OCI-LY7 (cell line): Measurements from ENCODE around the gene SEMA6B. TPM values are rescaled to one million over a fixed set of nuclear protein-coding genes. Genes with fewer than 3 reads are reported as not detected.

Experiments used
- BruUV-seq: library from RNA; stranded (reverse); fragments of 400-500 nt; replicated peaks from 2 replicates; lab custom pipeline; 2021; lab: Mats Ljungman, UMichigan
- CTCF ChIA-PET: fragments of 300-600 bp; sonication (Branson Sonifier 250); formaldehyde crosslinking; loops from one replicate; lab custom pipeline; 2022; ENCODE audit warnings: antibody characterized with exemption; ENCODE audit not compliant: unreplicated experiment; lab: Charles Lee
- POLR2A ChIA-PET: fragments of 300-600 bp; sonication (Branson Sonifier 250); formaldehyde crosslinking; loops from one replicate; lab custom pipeline; 2022; ENCODE audit warnings: antibody characterized with exemption; lab: Charles Lee
- DNase-seq: peaks from one replicate; pipeline ENCODE4 v3.0.0-alpha.2; 2015; ENCODE audit warnings: low spot score
- H2AFZ ChIP-seq: fragments of 200-600 bp; sonication (generic), shearing (Covaris generic); 2 replicates; pipeline ENCODE4 v1.6.1; 2014; ENCODE audit warnings: mild to moderate bottlenecking, antibody characterized with exemption, low read length, moderate library complexity
- H3K27ac ChIP-seq: fragments of 200-600 bp; sonication (generic); 2 replicates; pipeline ENCODE4 v1.5.1; 2014; ENCODE audit warnings: mixed run types, low read depth, mild to moderate bottlenecking, moderate library complexity, low read length, inconsistent platforms; ENCODE audit not compliant: poor library complexity, severe bottlenecking
- H3K36me3 ChIP-seq: fragments of 200-600 bp; sonication (generic); 2 replicates; pipeline ENCODE4 v1.6.1; 2014; ENCODE audit warnings: mild to moderate bottlenecking, antibody characterized with exemption, low read length, moderate library complexity, mixed read lengths; ENCODE audit not compliant: insufficient read depth
- H3K4me1 ChIP-seq: fragments of 200-600 bp; sonication (generic); 2 replicates; pipeline ENCODE4 v1.5.1; 2014; ENCODE audit warnings: mild to moderate bottlenecking, low read length; ENCODE audit not compliant: insufficient read depth, poor library complexity, severe bottlenecking
- H3K4me2 ChIP-seq: fragments of 200-600 bp; sonication (generic); 2 replicates; pipeline ENCODE4 v1.6.1; 2014; ENCODE audit warnings: mild to moderate bottlenecking, low read length
- H3K4me3 ChIP-seq: fragments of 200-600 bp; sonication (generic); 2 replicates; pipeline ENCODE4 v1.5.1; 2014; ENCODE audit warnings: mild to moderate bottlenecking, low read depth, low read length; ENCODE audit not compliant: poor library complexity, severe bottlenecking
- H3K79me2 ChIP-seq: fragments of 200-600 bp; sonication (generic); 2 replicates; pipeline ENCODE4 v1.6.1; 2016; ENCODE audit warnings: low read depth, mild to moderate bottlenecking, low read length, moderate library complexity, mixed read lengths; ENCODE audit not compliant: insufficient read depth
- H3K9me2 ChIP-seq: fragments of 200-600 bp; sonication (generic); 2 replicates; pipeline ENCODE4 v1.6.1; 2016; ENCODE audit warnings: mild to moderate bottlenecking, low read length, mixed read lengths; ENCODE audit not compliant: insufficient read depth
- H3K9me3 ChIP-seq: fragments of 200-600 bp; sonication (generic); 2 replicates; pipeline ENCODE4 v1.6.1; 2014; ENCODE audit warnings: mild to moderate bottlenecking, mixed run types, low read length, mixed read lengths
- H4K20me1 ChIP-seq: fragments of 200-600 bp; sonication (generic); 2 replicates; pipeline ENCODE4 v1.6.1; 2014; ENCODE audit warnings: mild to moderate bottlenecking, antibody characterized with exemption, low read length, moderate library complexity, mixed read lengths; ENCODE audit not compliant: insufficient read depth
- EZH2phosphoT487 ChIP-seq: fragments of 200-600 bp; sonication (generic); IDR thresholded peaks from 2 replicates; pipeline ENCODE4 v1.6.1; 2018; ENCODE audit warnings: low read depth, borderline replicate concordance, mild to moderate bottlenecking, mixed run types, antibody characterized with exemption, low read length, moderate library complexity, mixed read lengths
- intact Hi-C: fragments of 100-400 bp; cut with micrococcal nuclease; formaldehyde crosslinking; loops from one replicate; pipeline ENCODE4 v1.10.0; 2022; ENCODE audit not compliant: unreplicated experiment
- total RNA-seq, 2 experiments: library from RNA; depleted of rRNA in 1 of 2; stranded (reverse); fragments of >200 nt in 1 of 2; shearing (Covaris generic) in 1 of 2; gene quantifications; 2 replicates each; pipeline ENCODE4 v1.2.3, GENCODE V29; 2014 to 2022
- TF ChIP-seq, protein P1 (sequence below): fragments of 200-600 bp; sonication (generic); conservative IDR thresholded peaks from 2 replicates; pipeline ENCODE4 v1.5.1; 2014; ENCODE audit warnings: mild to moderate bottlenecking, antibody characterized with exemption, low read length, moderate library complexity, mixed read lengths

Gene SEMA6B
- total RNA-seq, 2 experiments from 2014 or later = not detected

DNA sequence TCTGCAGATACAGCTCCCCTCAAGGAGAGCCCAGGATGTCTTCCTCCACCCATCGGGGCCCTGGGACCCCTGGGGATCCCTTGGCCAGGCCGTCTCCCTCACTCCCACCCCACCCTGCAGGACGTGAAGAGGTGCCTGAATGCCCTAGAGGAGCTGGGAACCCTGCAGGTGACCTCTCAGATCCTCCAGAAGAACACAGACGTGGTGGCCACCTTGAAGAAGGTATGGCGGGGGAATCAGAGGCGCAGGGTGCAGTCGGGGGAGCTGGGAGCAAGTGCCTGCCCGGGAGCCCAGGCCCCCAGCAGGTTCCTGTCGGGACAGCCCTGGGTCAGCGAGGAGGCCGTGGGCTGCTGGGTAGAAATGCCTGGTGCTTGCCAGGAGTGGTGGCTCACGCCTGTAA lies 60.8 kb downstream of the SEMA6B start:
- Histone ChIP-seq H3K9me2 (no peaks in the 10 kb centered on the region), H3K27ac (no peak overlapping the region), H2AFZ (no peak overlapping the region), H3K79me2 (no peaks in the 10 kb centered on the region), H3K4me1 (no peaks in the 10 kb centered on the region), H3K9me3 (no peaks in the 10 kb centered on the region), H3K4me3 (no peak overlapping the region), H4K20me1 (no peaks in the 10 kb centered on the region), H3K4me2 (no peak overlapping the region), H3K36me3 (peaks cover 43% of the 10 kb centered on the region)
- CTCF ChIA-PET = no interaction called here
- DNase-seq = no peak
- intact Hi-C loops = no loop called here
- no peak for TF ChIP-seq EZH2phosphoT487
- TF ChIP-seq, protein P1, sequence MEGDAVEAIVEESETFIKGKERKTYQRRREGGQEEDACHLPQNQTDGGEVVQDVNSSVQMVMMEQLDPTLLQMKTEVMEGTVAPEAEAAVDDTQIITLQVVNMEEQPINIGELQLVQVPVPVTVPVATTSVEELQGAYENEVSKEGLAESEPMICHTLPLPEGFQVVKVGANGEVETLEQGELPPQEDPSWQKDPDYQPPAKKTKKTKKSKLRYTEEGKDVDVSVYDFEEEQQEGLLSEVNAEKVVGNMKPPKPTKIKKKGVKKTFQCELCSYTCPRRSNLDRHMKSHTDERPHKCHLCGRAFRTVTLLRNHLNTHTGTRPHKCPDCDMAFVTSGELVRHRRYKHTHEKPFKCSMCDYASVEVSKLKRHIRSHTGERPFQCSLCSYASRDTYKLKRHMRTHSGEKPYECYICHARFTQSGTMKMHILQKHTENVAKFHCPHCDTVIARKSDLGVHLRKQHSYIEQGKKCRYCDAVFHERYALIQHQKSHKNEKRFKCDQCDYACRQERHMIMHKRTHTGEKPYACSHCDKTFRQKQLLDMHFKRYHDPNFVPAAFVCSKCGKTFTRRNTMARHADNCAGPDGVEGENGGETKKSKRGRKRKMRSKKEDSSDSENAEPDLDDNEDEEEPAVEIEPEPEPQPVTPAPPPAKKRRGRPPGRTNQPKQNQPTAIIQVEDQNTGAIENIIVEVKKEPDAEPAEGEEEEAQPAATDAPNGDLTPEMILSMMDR = no peak
- no TSS peak for BruUV-seq
- POLR2A ChIA-PET = no interaction called here

DNA sequence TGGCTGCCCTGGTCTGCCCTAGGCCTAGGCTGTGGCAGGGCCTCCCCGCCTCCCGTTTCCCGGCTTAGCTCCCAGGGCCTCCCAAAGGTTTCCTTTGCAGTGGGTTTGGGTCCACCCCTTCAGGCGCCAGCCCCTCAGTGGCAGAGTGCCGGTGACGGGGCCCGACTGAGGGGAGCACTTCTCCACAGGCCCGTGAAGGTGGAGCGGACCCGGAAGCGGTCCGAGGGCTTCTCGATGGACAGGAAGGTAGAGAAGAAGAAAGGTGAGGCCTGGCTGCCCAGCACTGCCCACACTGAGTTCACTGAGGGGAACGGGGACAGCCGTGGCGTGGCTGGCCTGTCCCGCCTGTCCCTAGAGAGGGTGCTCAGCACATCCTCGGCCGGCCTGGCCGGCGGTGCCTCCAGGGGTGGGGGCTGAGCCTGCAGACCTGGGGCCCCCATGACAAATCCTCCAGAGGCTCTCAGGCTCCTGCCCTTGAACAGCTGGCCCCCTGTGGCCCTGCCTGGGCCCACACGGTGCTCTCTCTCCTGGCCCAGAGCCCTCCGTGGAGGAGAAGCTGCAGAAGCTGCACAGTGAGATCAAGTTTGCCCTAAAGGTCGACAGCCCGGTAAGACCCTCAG lies 61.6 kb downstream of the SEMA6B start:
- POLR2A ChIA-PET = no interaction called here
- Histone ChIP-seq H3K4me1 (no peaks in the 10 kb centered on the region), H3K4me2 (no peak overlapping the region), H3K9me3 (no peaks in the 10 kb centered on the region), H2AFZ (no peak overlapping the region), H3K79me2 (no peaks in the 10 kb centered on the region), H3K27ac (no peak overlapping the region), H3K4me3 (no peak overlapping the region), H4K20me1 (no peaks in the 10 kb centered on the region), H3K9me2 (no peaks in the 10 kb centered on the region), H3K36me3 (peaks cover 51% of the 10 kb centered on the region)
- BruUV-seq = no TSS peak
- intact Hi-C loops = no loop called here
- no peak for DNase-seq
- CTCF ChIA-PET = no interaction called here
- TF ChIP-seq EZH2phosphoT487 = no peak
- TF ChIP-seq, protein P1 = no peak

DNA sequence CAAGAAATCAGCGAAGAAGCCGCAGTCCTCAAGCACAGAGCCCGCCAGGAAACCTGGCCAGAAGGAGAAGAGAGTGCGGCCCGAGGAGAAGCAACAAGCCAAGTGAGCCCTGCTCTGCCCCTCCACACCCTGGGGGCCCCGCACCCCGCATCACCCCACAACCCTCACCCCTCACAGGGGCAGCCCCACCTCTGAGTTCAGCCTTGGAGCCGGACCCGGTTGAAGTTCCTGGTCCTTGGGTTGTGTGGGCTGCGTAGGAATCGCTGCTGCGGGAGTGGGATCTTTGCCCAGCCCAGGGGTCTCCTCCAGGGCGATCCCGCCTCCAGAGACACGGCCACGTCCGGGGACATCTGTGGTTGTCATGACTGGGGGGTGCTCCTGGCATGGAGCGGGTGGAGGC lies 63.2 kb downstream of the SEMA6B start:
- H3K79me2 ChIP-seq = no peaks in the 10 kb centered on the region
- H4K20me1 ChIP-seq = no peaks in the 10 kb centered on the region
- intact Hi-C loops = no loop called here
- H3K4me2 ChIP-seq = no peak overlapping the region
- no peak overlapping the region for H2AFZ ChIP-seq
- ChIA-PET CTCF (no interaction called here), POLR2A (no interaction called here)
- H3K4me3 ChIP-seq = no peak overlapping the region
- no peak overlapping the region for H3K27ac ChIP-seq
- H3K9me3 ChIP-seq = no peaks in the 10 kb centered on the region
- no peaks in the 10 kb centered on the region for H3K4me1 ChIP-seq
- DNase-seq = no peak
- no TSS peak for BruUV-seq
- H3K9me2 ChIP-seq = no peaks in the 10 kb centered on the region
- no peak for TF ChIP-seq EZH2phosphoT487
- TF ChIP-seq, protein P1 = no peak
- peaks cover 62% of the 10 kb centered on the region for H3K36me3 ChIP-seq
